ENCODE measurements around the gene N4BP3. TPM values are rescaled to one million over a fixed set of nuclear protein-coding genes. Genes with fewer than 3 reads are reported as not detected.

N4BP3 gene
- polyA plus RNA-seq, 3 donors, result 3.8 to 4.4 (median 3.9) TPM

DNA sequence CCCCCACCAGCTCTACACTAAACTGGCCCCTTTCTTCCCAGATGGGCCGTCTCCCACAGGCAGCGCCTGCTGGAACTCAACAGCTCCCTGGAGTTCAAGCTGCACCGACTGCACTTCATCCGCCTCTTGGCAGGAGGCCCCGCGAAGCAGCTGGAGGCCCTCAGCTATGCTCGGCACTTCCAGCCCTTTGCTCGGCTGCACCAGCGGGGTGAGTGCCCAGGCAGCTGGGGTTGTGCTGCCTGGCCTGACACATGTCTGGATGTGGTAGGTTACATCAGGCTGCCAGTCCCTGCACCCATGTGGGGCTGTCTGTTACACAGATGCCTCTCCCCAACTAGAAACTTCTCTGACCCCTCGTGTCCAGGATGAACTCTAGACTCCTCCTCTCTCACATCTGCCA is 30.6 kb downstream of the N4BP3 start:
- no peak for DNase-seq (ENCODE audit: low read depth in 3 of 3, low spot score in 2 of 3)

GRCh38 chr5:178145965-178146820 is 32.9 kb downstream of the N4BP3 start:
- no peak for DNase-seq (ENCODE audit: low read depth in 3 of 3, low spot score in 2 of 3)

DNA sequence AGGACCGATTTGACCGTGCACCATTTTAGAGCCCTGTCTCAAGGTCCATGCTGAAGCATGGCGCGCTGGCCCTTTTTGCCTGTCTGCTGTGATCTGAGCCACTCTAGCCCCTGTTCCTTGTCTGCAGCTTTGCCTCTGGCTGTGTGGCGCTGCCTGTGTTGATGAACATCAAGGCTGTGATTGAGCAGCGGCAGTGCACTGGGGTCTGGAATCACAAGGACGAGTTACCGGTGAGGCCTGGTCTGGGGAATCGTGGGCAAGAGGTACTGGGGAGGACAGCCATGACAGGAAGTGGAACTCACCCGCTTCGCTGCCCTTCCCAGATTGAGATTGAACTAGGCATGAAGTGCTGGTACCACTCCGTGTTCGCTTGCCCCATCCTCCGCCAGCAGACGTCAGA is 34.1 kb downstream of the N4BP3 start:
- no peak for DNase-seq (ENCODE audit: low read depth in 3 of 3, low spot score in 2 of 3)

DNA sequence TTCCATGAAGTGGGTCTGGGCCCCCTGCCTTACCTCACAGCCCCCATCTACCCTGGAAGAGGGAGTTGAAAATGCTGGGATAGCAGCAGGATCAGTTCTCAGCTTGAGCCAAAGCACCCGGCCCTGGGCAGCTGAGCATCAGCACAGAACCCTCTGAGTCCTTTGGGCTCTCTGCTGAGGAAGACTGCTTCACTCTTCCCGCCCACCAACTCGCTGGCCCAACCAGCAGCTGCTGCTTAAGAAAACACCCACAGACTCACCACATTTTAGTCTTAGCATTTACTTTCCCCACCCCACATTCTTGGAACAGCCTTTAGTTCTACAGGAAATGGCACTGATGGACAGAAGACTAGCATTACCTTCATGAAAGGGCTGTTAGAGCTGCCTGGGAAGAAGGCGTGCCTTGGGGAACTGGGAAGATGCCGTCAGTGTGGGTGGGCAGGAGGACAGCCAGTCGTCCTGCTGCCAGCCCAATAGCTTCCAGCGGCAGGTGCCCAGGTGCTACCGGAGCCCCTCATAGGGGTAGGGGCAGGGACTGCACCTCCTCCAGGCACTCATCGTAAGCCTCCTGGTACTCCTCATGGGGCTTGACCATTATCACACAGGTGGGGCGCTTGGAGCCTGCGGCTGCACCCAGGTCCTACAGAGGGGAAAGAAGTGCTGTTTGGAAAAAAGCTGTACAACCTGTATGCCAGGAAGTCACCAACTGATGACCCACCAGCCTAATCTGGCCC is 36.0 kb downstream of the N4BP3 start:
- no peak for DNase-seq (ENCODE audit: low read depth in 3 of 3, low spot score in 2 of 3)

- no peak for DNase-seq (ENCODE audit: low read depth in 3 of 3, low spot score in 2 of 3)
Measured at GRCh38 chr5:178150977-178151734, 37.8 kb downstream of the N4BP3 start.

DNA sequence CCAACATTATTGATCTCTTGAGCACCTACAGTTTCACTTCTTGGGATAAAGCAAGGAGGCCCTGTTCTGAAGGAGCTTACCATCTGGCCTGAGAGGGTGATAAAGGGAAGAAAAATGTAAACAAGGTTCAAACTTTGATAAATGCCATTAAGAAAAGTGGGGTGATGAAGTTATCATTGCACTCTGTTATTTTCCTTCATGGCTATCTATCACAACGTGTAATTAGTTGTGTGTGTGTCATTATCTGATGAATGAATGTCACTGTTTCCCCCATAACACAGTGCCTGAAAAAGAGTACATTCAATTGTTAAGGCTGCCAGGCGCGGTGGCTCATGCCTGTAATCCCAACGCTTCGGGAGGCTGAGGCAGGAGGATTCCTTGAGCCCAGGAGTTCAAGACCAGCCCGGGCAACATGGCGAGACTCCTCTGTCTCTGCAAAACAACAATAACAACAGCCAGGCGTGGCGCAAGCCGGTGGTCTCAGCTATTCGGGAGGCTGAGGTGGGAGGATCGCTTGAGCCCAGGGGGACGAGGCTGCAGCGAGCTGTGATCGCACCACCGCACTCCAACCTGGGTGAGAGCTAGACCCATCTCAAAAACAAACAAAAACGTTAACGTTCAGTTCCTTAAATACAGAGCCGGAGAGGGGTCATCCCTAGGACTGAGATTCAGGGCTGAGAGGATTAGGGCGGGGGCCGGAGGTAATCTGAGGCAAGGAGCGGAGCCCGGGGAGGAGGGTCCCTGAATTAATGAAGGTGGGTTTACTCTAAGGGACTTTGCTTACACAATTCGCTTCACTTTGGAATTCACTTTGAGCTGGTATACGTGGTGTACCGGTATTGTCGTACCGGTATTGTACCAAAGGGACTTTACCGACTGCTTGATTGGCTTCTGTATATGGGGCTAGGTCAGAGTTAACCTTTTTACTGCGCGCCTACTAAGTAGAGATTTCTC is 39.4 kb downstream of the N4BP3 start:
- no peak for DNase-seq (ENCODE audit: low read depth in 3 of 3, low spot score in 2 of 3)

DNA sequence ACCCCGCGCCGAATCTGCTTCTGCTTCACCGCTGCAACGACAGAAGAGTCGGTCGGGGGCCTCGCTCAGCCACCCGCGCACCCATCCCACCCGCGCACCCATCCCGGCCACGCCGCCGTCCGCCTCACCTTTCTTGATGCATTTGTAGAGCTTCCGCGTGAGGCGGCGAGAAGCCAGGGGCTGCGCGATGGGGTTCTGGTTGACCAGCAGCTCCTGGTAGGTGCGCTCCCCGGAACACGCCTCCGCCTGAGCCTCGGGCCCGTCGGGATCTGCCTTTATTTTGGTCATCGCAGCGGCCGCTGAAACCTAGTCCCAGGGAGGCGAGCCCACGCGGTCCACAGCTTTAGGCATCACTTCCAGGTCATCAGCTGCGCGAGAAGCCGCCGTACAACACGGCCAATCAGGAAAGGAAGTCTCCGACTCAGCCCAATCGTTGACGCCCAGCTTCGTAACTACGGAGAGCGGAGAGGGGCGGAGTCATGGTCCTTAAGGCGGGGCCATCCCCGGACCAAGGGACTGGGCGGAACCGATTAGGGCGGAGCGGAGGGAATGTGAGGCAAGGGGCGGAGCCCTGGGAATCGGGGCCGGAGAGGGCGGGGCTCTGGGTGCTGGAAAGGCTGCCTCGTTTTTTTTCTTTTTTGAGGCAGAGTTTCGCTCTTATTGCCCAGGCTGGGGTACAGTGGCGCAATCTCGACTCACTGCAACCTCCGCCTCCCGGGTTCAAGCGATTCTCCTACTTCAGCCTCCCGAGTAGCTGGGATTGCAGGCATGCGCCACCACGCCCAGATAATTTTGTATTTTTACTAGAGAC is 40.4 kb downstream of the N4BP3 start, which contains the start of gene NHP2:
Gene NHP2, minus strand, starts transcription at position 356 of the 811 bp plus-strand sequence. Its CDS starts 68 bp downstream, at position 288.
- peak; percentile 95 to 98 (median 98) for DNase-seq (ENCODE audit: low read depth in 3 of 3, low spot score in 2 of 3)

DNA sequence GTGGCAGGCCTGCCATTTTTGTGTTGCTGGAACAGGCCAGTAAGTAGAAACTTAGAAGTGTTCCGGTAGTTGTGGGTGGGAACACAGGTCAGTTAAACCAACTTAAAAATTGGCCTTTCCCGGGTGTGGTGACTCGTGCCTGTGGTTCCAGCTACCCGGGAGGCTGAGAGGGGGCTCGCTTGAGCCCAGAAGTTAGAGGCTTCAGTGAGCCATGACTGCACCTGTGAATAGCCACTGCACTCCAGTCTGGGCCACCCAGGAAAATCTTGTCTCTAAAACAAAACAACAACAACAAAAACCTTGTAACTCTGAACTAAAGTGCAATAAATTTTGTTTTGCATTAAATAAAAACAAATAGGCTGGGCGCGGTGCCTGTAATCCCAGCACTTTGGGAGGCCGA is 41.7 kb downstream of the N4BP3 start:
- no peak for DNase-seq (ENCODE audit: low read depth in 3 of 3, low spot score in 2 of 3)

GRCh38 chr5:178160176-178160575 is 46.8 kb downstream of the N4BP3 start:
- no peak for DNase-seq (ENCODE audit: low read depth in 3 of 3, low spot score in 2 of 3)

GRCh38 chr5:178162481-178162880 is 49.1 kb downstream of the N4BP3 start:
- DNase-seq (ENCODE audit: low read depth in 3 of 3, low spot score in 2 of 3), result no peak

DNA sequence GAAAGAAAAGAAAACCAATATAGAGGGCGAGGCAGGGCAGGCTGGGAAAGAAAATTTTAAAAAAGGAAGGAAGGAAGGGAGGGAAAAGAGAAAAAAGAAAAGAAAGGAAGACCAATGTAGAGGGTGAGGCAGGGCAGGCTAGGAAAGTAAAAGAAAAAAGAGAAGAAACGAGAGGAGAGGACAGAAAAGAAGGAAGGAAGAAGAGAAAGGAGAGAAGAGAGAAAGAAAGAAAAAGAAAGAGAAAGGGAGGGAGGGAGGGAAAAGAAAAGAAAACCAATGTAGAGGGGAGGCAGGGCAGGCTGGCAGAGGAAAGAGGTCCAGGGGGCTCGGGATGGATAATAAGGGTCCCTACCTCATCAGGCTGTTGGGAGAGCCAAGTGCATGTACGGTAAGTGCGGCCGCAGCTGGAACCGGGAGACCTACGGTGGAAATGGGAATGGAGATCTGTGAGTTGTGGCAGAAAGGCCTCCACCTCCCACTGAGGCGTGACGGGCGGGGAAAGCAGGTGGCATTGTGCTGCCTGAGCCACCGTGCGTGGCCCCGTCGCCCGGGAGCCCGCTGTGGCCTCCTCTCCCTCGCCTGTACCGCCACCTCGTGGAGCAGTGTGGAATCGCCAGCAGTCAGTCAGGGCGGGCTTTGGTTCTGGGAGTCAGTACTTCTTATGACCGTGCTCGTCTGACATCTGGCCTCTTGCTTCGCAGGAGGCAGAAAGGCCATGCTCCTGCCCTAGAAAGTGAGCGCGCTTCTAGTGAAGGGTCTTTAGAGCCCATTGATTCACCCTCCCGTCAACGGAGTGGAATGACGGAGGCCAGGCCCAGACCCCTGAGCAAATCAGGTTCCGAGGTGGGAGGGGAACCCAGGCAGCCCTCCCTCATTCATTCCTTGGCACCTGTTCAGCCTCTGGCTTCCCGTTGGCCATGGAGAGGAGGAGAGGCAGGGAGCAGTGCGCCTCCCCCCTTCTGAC is 50.7 kb downstream of the N4BP3 start:
- peak; percentile 58 to 72 (median 58) for DNase-seq (ENCODE audit: low read depth in 3 of 3, low spot score in 2 of 3)

- DNase-seq (ENCODE audit: low read depth in 3 of 3, low spot score in 2 of 3), result no peak
Measured at GRCh38 chr5:178165581-178165980, 52.2 kb downstream of the N4BP3 start.

GRCh38 chr5:178170455-178170854 is 57.1 kb downstream of the N4BP3 start:
- no peak for DNase-seq (ENCODE audit: low read depth in 3 of 3, low spot score in 2 of 3)

DNA sequence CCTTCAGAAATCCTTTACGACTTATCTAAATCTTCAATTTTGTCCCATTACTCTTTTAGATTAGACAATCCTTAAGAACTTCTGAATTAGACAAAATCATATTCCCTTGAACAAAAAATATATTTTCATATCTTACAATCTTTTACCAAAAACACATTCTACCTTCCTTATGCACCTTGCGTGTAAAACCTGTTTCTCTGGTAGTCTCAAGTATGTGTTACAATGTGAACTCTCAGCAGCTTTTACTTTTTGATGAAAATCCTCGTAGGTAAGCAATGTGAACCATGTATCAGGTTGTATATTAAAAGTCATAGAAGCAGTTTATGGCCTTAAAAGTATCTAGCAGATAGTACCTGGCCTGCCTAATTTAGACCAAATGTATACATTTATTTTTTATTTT is 61.1 kb downstream of the N4BP3 start:
- no peak for DNase-seq (ENCODE audit: low read depth in 3 of 3, low spot score in 2 of 3)

Data from right renal cortex interstitium (tissue), 3 donors.